HCT116 (cell line): ENCODE data around the gene ZSWIM9. TPM values are rescaled to one million over a fixed set of nuclear protein-coding genes. Genes with fewer than 3 reads are reported as not detected.

ENCODE experiments used
- ATAC-seq: fragments of 200-7000 bp; cut with Tn5 transposase; 2 replicates; pipeline ENCODE4 v1.9.1; 2020; ENCODE audit warnings: mild to moderate bottlenecking, moderate library complexity
- BruUV-seq: library from RNA; stranded (reverse); fragments of 400-500 nt; replicated peaks from 2 replicates; lab custom pipeline; 2021; lab: Mats Ljungman, UMichigan
- CTCF ChIA-PET: fragments of 300-600 bp; sonication (Branson Sonifier 250); formaldehyde crosslinking; loops from one replicate; lab custom pipeline; 2021; ENCODE audit warnings: antibody characterized with exemption; lab: Charles Lee
- POLR2A ChIA-PET: fragments of 300-600, 350-600 bp; sonication (Branson Sonifier 250); formaldehyde crosslinking; loops from one replicate; lab custom pipeline; 2021; ENCODE audit warnings: antibody characterized with exemption; lab: Charles Lee
- RAD21 ChIA-PET, 2 experiments: fragments of 300-600 bp; sonication (Branson Sonifier 250); formaldehyde crosslinking; loops; one replicate each; lab custom pipeline; 2023; ENCODE audit warnings: low total read pairs in 2 of 2; ENCODE audit not compliant: uncharacterized antibody in 2 of 2, unreplicated experiment in 2 of 2, low non-redundant PET in 1 of 2; lab: Charles Lee
- DNase-seq: peaks from one replicate; pipeline ENCODE4 v3.0.0-alpha.2; 2010; ENCODE audit warnings: low read depth, low spot score
- H2AFZ ChIP-seq: fragments of 200-600 bp; shearing (Covaris generic), sonication (generic); 2 replicates; pipeline ENCODE4 v1.6.1; 2017; ENCODE audit warnings: low read depth, mixed run types, mixed read lengths, antibody characterized with exemption, low read length; ENCODE audit not compliant: poor library complexity, severe bottlenecking
- H3K27ac ChIP-seq: 2 replicates; pipeline ENCODE4 v1.5.1; 2012; ENCODE audit warnings: low read depth, low read length
- H3K27me3 ChIP-seq: fragments of 200-600 bp; sonication (generic); 2 replicates; pipeline ENCODE4 v1.6.1; 2016; ENCODE audit warnings: mixed run types, low read length, mixed read lengths; ENCODE audit not compliant: insufficient read depth
- H3K36me3 ChIP-seq, 2 experiments: fragments of 200-500 bp in 1 of 2; fragments of 200-600 bp in 1 of 2; sonication (Bioruptor generic) in 1 of 2; sonication (generic) in 1 of 2; 2 replicates each; pipeline versions ENCODE4 v1.5.1 to v1.6.1; 2014 to 2016; ENCODE audit warnings: low read length in 2 of 2, inconsistent platforms in 1 of 2, mixed read lengths in 1 of 2, mixed run types in 1 of 2; ENCODE audit not compliant: insufficient read depth in 2 of 2, control insufficient read depth in 1 of 2
- H3K4me1 ChIP-seq, 2 experiments: fragments of 200-600 bp in 1 of 2; sonication (generic) in 1 of 2; 2 replicates each; pipeline versions ENCODE4 v1.5.1 to v1.6.1; 2012 to 2017; ENCODE audit warnings: low read length in 2 of 2, inconsistent platforms in 1 of 2, mild to moderate bottlenecking in 1 of 2, mixed read lengths in 1 of 2, mixed run types in 1 of 2, moderate library complexity in 1 of 2; ENCODE audit not compliant: insufficient read depth in 2 of 2, control insufficient read depth in 1 of 2
- H3K4me2 ChIP-seq: fragments of 200-600 bp; sonication (generic); 2 replicates; pipeline ENCODE4 v1.6.1; 2017; ENCODE audit warnings: mixed run types, low read length, mixed read lengths
- H3K4me3 ChIP-seq, 2 experiments: fragments of 200-600 bp in 1 of 2; sonication (generic) in 1 of 2; replicated peaks in 1 of 2; 2 replicates each; pipeline ENCODE4 v1.5.1; 2011 to 2016; ENCODE audit warnings: low read length in 2 of 2, control low read depth in 1 of 2, low read depth in 1 of 2, mild to moderate bottlenecking in 1 of 2, mixed read lengths in 1 of 2, mixed run types in 1 of 2
- H3K79me2 ChIP-seq: fragments of 200-600 bp; sonication (generic); 2 replicates; pipeline ENCODE4 v1.6.1; 2017; ENCODE audit warnings: mild to moderate bottlenecking, mixed run types, low read length, moderate library complexity, mixed read lengths; ENCODE audit not compliant: insufficient read depth
- H3K9ac ChIP-seq: fragments of 200-600 bp; sonication (generic); 2 replicates; pipeline ENCODE4 v1.6.1; 2016; ENCODE audit warnings: low read length, mixed read lengths
- H3K9me2 ChIP-seq: fragments of 200-600 bp; sonication (generic), shearing (Covaris generic); 2 replicates; pipeline ENCODE4 v1.6.1; 2017; ENCODE audit warnings: mixed run types, mild to moderate bottlenecking, moderate library complexity; ENCODE audit not compliant: insufficient read depth
- H3K9me3 ChIP-seq, 2 experiments: fragments of 200-500 bp in 1 of 2; fragments of 200-600 bp in 1 of 2; sonication (Bioruptor generic) in 1 of 2; sonication (generic) in 1 of 2; 2 replicates each; pipeline ENCODE4 v1.6.1; 2014 to 2017; ENCODE audit warnings: low read length in 2 of 2, mixed read lengths in 2 of 2, inconsistent platforms in 1 of 2, low read depth in 1 of 2, mild to moderate bottlenecking in 1 of 2, mixed run types in 1 of 2, moderate library complexity in 1 of 2; ENCODE audit not compliant: control insufficient read depth in 1 of 2, insufficient read depth in 1 of 2
- H4K20me1 ChIP-seq: fragments of 200-600 bp; sonication (generic), shearing (Covaris generic); 2 replicates; pipeline ENCODE4 v1.6.1; 2017; ENCODE audit warnings: mixed run types, mild to moderate bottlenecking, moderate library complexity; ENCODE audit not compliant: insufficient read depth
- ATF3 ChIP-seq: IDR thresholded peaks from 2 replicates; pipeline ENCODE4 v1.6.1; 2012
- EZH2phosphoT487 ChIP-seq: fragments of 200-600 bp; IDR thresholded peaks from 2 replicates; pipeline ENCODE4 v1.6.1; 2018; ENCODE audit warnings: antibody characterized with exemption, borderline replicate concordance
- MAX ChIP-seq: IDR thresholded peaks from 2 replicates; pipeline ENCODE4 v1.6.1; 2012
- SIN3A ChIP-seq: IDR thresholded peaks from 2 replicates; pipeline ENCODE4 v1.6.1; 2012; ENCODE audit warnings: low read depth
- SRF ChIP-seq: IDR thresholded peaks from 2 replicates; pipeline ENCODE4 v1.6.1; 2012; ENCODE audit warnings: low read depth
- TCF7L2 ChIP-seq: IDR thresholded peaks from 2 replicates; pipeline ENCODE4 v1.7.0; 2011; ENCODE audit warnings: borderline replicate concordance, inconsistent platforms; ENCODE audit not compliant: insufficient read depth, insufficient read length; ENCODE audit errors: extremely low read depth
- ZBTB33 ChIP-seq: IDR thresholded peaks from 2 replicates; pipeline ENCODE4 v1.6.1; 2011; ENCODE audit warnings: mild to moderate bottlenecking, low read length, moderate library complexity; ENCODE audit not compliant: insufficient replicate concordance; ENCODE audit errors: extremely low read depth
- ZFX ChIP-seq: fragments of 450-650 bp; IDR thresholded peaks from 2 replicates; pipeline ENCODE4 v1.6.1; 2017
- intact Hi-C: fragments of 100-400 bp; cut with micrococcal nuclease; formaldehyde crosslinking; loops from 2 replicates; pipeline ENCODE4 v1.10.0; 2022
- total RNA-seq: library from RNA; stranded (reverse); gene quantifications from one replicate; pipeline ENCODE4 v1.2.1, GENCODE V29; 2021; ENCODE audit not compliant: unreplicated experiment

ZSWIM9 gene
- total RNA-seq, 1 experiment from 2014 or later = 10.2 TPM

GRCh38 chr19:48194844-48195830, 24.7 kb downstream of the ZSWIM9 start:
- Histone ChIP-seq H3K9me2 (no peaks in the 10 kb centered on the region), H3K79me2 (no peaks in the 10 kb centered on the region), H2AFZ (no peak overlapping the region), H3K9ac (no peak overlapping the region), H4K20me1 (no peaks in the 10 kb centered on the region), H3K27ac (no peak overlapping the region), H3K9me3 (no peaks in the 10 kb centered on the region), H3K27me3 (no peaks in the 10 kb centered on the region), H3K4me3 (no peak overlapping the region), H3K36me3 (no peaks in the 10 kb centered on the region), H3K4me2 (no peak overlapping the region), H3K4me1 (peaks cover 0 to 6% of the 10 kb centered on the region in 2 experiments; a peak in 1 of 4 replicates)
- DNase-seq (no peak), ATAC-seq (no peak)
- no TSS peak for BruUV-seq
- CTCF ChIA-PET = interaction anchor here (1.9 kb wide), 1 partner anchor 8 kb away, joined by 14 read pairs; no protein-coding TSS in a partner anchor
- RAD21 ChIA-PET = no interaction called here
- POLR2A ChIA-PET = interaction anchor here (1.6 kb wide), 1 partner anchor 10 kb away, joined by 4 read pairs; no protein-coding TSS in a partner anchor
- intact Hi-C loops = no loop called here
- TF ChIP-seq SIN3A (no peak), ZBTB33 (no peak), TCF7L2 (no peak), ZFX (no peak), ATF3 (no peak), EZH2phosphoT487 (no peak), SRF (no peak), MAX (no peak)
